ENCODE data around the gene MPC2. TPM values are rescaled to one million over a fixed set of nuclear protein-coding genes. Genes with fewer than 3 reads are reported as not detected.

Gene MPC2
- 10 to 100 TPM; 66.1 to 68.8 TPM for total RNA-seq

DNA sequence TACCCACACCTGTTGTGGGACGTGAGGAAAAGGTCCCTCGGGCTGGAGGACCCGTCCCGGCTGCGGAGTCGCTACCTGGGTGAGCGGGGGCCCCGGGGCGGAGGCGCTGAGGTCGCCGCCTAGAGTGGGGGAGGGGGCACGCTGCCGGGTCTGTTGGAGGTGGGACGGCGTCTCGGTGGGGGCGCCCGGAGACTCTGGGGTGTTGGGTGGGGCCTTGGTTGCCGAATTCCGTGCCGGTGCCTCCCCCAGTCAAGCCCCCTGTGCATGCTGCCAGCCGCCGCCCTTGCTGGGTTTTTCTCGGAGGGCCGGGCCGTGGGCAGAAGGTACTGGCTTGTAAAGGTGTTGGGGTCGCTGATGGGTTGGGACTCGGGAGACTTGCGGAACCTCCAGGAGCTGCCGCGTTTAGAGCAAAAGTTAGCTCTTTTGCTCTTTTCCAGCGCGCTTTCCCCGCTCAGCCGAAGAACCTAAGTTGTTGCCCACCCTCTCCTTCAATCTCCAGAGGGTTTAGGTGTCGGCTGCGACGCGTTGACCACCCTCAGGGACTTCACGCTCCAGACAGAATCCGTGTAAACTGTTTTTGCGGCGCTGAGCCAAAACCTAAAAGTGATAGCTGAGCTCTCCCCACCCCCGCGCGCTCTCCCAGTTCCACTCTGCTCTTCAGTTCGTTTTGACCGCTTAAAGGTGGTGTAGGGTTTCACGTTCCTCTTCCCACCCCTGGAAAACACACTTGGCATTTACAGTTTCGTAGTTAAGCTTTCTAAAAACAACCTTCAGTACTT, at the start of gene MPC2:
TSS of gene MPC2 (minus strand) at position 143 of the 779 bp plus-strand sequence. CDS start 1,231 bp downstream, outside the sequence.
- Mint-ChIP-seq H3K27me3 (ENCODE audit: low read depth) (no peaks in the 10 kb centered on the region), H3K36me3 (ENCODE audit: low read depth) (peaks cover 2% of the 10 kb centered on the region), H3K27ac (peak within 1 kb of the TSS; percentile 95), H3K4me1 (ENCODE audit: low read depth) (peaks cover 35% of the 10 kb centered on the region), H3K9me3 (ENCODE audit: insufficient read depth) (no peaks in the 10 kb centered on the region), H3K4me3 (peak within 1 kb of the TSS; percentile 84)
- DNase-seq, result peak; percentile 79
- CTCF ChIA-PET, result interaction anchor here (1.0 to 4.6 kb wide), 6 partner anchors 9 to 337 kb away, joined by 3 to 33 read pairs (median 4); no protein-coding TSS in a partner anchor
- peak; percentile 17 for ATAC-seq
- POLR2A ChIA-PET, result interaction anchor here (0.6 to 3.2 kb wide), 12 partner anchors 10 to 1431 kb away, joined by 3 to 15 read pairs (median 4); partner anchors contain the start of genes BLZF1 and SFT2D2

DNA sequence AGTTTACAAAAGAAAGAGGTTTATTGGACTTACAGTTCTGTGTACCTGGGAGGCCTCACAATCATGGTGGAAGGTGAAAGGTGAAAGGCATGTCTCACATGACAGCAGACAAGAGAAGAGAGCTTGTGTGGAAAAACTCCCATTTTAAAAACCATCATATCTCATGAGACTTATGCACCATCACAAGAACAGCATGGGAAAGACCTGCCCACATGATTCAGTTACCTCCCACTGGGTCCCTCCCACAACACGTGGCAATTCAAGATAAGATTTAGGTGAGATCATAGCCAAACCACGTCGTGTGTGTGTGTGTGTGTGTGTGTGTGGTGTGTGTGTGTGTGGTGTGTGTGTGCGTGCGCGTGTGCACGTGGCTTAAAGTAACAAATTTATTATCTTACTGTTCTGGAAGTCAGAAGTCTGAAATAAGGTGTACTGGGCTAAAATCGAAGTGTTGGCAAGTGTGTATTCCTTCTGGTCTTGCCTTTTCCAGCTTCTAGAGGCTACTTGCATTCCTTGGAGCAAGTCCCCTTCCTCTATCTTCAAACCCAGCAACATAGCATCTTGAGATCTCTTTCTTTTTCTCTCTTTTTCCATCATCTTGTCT, 48.1 kb upstream of the MPC2 start:
- no peaks in the 10 kb centered on the region for H3K27me3 Mint-ChIP-seq (ENCODE audit: low read depth)
- no peak for DNase-seq
- no peak overlapping the region for H3K4me3 Mint-ChIP-seq
- CTCF ChIA-PET, result no interaction called here
- H3K4me1 Mint-ChIP-seq (ENCODE audit: low read depth), result peaks cover 4% of the 10 kb centered on the region
- H3K9me3 Mint-ChIP-seq (ENCODE audit: insufficient read depth), result no peaks in the 10 kb centered on the region
- POLR2A ChIA-PET, result no interaction called here
- H3K36me3 Mint-ChIP-seq (ENCODE audit: low read depth), result peaks cover 21% of the 10 kb centered on the region
- no peak overlapping the region for H3K27ac Mint-ChIP-seq
- no peak for ATAC-seq

DNA sequence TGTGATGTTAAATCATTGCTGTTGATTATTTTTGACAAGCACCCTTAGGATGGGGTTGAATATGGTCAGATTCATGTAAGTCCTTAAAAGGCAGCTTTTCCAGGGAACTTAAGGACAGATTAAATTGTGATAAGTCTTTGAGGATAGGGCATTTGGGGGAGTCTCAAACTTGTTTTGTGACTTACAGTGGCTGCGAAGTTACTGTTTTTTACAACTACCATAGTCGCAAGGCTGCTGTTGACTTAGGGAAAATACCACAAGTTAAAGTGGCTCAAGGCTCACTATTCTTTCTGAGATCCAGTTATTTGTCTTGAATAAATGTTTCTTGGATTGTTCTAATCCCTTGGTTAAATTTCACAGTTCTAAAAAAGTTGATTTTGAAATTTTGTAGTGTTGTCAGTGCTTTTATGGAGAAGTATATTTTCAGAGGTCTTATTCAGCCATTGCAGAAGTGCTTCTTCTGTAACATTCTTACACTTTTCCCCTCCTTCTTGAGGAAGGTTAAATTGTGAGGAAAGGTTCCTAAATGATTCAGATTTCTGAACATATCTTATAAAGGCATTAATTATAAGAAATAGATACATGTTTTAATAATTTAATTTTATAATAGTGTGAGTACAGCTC, 47.0 kb upstream of the MPC2 start:
- no peak overlapping the region for H3K27ac Mint-ChIP-seq
- POLR2A ChIA-PET, result no interaction called here
- no peak overlapping the region for H3K4me3 Mint-ChIP-seq
- no peaks in the 10 kb centered on the region for H3K9me3 Mint-ChIP-seq (ENCODE audit: insufficient read depth)
- CTCF ChIA-PET, result no interaction called here
- H3K27me3 Mint-ChIP-seq (ENCODE audit: low read depth), result no peaks in the 10 kb centered on the region
- H3K36me3 Mint-ChIP-seq (ENCODE audit: low read depth), result peaks cover 26% of the 10 kb centered on the region
- ATAC-seq, result no peak
- H3K4me1 Mint-ChIP-seq (ENCODE audit: low read depth), result peaks cover 4% of the 10 kb centered on the region
- no peak for DNase-seq

DNA sequence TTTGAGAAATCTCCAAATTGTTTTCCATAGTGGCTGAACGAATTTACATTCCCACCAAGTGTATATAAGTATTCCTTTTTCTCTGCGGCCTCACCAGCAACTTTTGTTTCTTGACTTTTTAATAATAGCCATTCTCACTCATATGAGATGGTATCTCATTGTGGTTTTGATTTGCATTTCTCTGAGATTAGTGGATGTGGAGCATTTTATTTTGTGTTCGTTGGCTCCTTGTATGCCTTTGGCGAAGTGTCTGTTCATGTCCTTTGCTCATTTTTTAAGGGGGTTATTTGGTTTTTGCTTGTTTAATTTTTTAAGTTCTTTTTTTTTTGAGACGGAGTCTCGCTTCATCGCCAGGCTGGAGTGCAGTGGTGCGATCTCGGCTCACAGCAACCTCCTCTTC, 45.1 kb upstream of the MPC2 start:
- Mint-ChIP-seq H3K36me3 (ENCODE audit: low read depth) (peaks cover 34% of the 10 kb centered on the region), H3K27me3 (ENCODE audit: low read depth) (no peaks in the 10 kb centered on the region), H3K27ac (no peak overlapping the region), H3K9me3 (ENCODE audit: insufficient read depth) (peaks cover 10% of the 10 kb centered on the region), H3K4me1 (ENCODE audit: low read depth) (peaks cover 6% of the 10 kb centered on the region), H3K4me3 (no peak overlapping the region)
- ChIA-PET POLR2A (no interaction called here), CTCF (interaction anchor here (1.3 kb wide), 1 partner anchor 46 kb away, joined by 3 read pairs; the partner anchor contains the start of gene DCAF6)
- DNase-seq, result no peak
- no peak for ATAC-seq

DNA sequence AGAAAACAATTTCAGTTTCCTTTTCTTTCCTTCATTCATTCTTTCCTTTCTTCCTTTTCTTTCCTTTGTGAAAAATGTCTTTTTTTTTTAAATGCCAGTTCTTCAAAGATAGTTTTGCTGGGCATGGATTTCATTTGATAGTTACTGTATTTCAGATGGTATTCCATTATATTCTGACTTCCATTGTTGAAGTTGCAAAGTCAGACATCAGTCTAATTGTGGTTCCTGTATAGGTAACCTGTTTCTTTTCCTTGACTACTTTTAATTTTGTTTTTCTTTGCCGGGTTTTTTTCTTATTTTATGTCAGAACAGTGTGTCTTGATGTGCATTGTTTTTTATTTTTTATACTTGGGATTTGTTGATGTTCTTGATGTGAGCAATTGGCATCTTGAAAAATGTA, 40.4 kb upstream of the MPC2 start:
- Mint-ChIP-seq H3K9me3 (ENCODE audit: insufficient read depth) (peaks cover 10% of the 10 kb centered on the region), H3K4me1 (ENCODE audit: low read depth) (peaks cover 6% of the 10 kb centered on the region), H3K4me3 (no peak overlapping the region), H3K27me3 (ENCODE audit: low read depth) (no peaks in the 10 kb centered on the region), H3K36me3 (ENCODE audit: low read depth) (peaks cover 49% of the 10 kb centered on the region), H3K27ac (no peak overlapping the region)
- POLR2A ChIA-PET, result no interaction called here
- CTCF ChIA-PET, result interaction anchor here (1.4 kb wide), 1 partner anchor 105 kb away, joined by 4 read pairs; no protein-coding TSS in a partner anchor
- DNase-seq (no peak), ATAC-seq (no peak)

DNA sequence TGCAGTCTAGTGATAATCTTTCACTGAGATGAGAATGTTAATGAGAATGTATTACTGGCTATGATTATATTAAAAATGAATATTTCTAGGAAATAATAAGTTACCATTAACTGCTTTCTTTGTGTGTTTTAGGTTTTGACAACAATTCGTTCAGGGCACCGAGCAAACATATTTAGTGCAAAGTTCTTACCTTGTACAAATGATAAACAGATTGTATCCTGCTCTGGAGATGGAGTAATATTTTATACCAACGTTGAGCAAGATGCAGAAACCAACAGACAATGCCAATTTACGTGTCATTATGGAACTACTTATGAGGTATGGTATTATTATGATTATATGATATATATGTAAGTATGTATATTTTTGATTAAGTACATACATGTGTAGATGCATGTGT, 37.8 kb upstream of the MPC2 start:
- ATAC-seq, result no peak
- ChIA-PET CTCF (no interaction called here), POLR2A (no interaction called here)
- no peak overlapping the region for H3K4me3 Mint-ChIP-seq
- no peak for DNase-seq
- peaks cover 35% of the 10 kb centered on the region for H3K36me3 Mint-ChIP-seq (ENCODE audit: low read depth)
- no peaks in the 10 kb centered on the region for H3K27me3 Mint-ChIP-seq (ENCODE audit: low read depth)
- peaks cover 2% of the 10 kb centered on the region for H3K4me1 Mint-ChIP-seq (ENCODE audit: low read depth)
- H3K9me3 Mint-ChIP-seq (ENCODE audit: insufficient read depth), result peaks cover 10% of the 10 kb centered on the region
- H3K27ac Mint-ChIP-seq, result no peak overlapping the region

DNA sequence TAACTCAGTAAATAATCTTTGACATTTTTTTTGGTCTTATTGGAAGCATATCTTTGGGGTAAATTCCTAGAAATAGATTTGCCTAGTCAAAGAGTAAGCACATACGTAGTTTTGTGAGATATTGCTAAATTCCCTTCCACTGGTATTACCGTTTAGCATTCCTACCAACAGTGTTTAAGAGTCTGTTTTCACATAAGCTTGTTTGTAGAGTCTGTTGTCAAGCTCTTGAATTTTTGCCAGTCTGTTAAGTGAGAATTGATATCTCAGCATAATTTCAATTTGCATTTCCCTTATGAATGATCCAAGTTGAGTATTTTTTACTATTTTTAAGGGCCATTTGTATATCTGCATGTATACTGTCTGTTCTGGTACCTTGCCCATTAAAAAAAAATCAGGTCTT, 37.0 kb upstream of the MPC2 start:
- H3K27me3 Mint-ChIP-seq (ENCODE audit: low read depth), result no peaks in the 10 kb centered on the region
- ChIA-PET POLR2A (no interaction called here), CTCF (no interaction called here)
- H3K36me3 Mint-ChIP-seq (ENCODE audit: low read depth), result peaks cover 30% of the 10 kb centered on the region
- peaks cover 2% of the 10 kb centered on the region for H3K4me1 Mint-ChIP-seq (ENCODE audit: low read depth)
- ATAC-seq, result no peak
- H3K9me3 Mint-ChIP-seq (ENCODE audit: insufficient read depth), result peaks cover 10% of the 10 kb centered on the region
- H3K27ac Mint-ChIP-seq, result no peak overlapping the region
- H3K4me3 Mint-ChIP-seq, result no peak overlapping the region
- no peak for DNase-seq

DNA sequence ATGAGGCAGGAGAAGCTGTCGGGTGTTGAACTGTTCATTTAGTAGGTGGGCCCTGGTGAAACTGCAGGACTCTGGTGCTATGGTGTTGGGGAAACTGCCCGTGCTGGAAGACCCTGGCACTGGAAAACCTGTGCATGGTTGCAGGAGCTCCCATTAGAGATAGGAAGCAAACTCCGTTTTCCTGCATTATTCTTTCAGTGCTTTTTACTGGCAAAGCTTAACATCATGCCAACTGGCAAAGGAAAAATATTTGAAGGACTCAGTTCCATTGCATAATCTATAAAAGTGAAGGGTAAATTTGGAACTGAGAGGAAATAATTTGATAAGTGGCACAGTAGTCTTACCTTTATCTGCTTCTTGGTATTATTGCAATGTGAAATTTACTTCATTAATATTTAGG, 31.7 kb upstream of the MPC2 start:
- DNase-seq (no peak), ATAC-seq (no peak)
- Mint-ChIP-seq H3K36me3 (ENCODE audit: low read depth) (peaks cover 14% of the 10 kb centered on the region), H3K4me1 (ENCODE audit: low read depth) (no peaks in the 10 kb centered on the region), H3K27ac (no peak overlapping the region), H3K27me3 (ENCODE audit: low read depth) (no peaks in the 10 kb centered on the region), H3K4me3 (no peak overlapping the region), H3K9me3 (ENCODE audit: insufficient read depth) (no peaks in the 10 kb centered on the region)
- ChIA-PET CTCF (interaction anchor here (1.5 kb wide), 1 partner anchor 114 kb away, joined by 4 read pairs; no protein-coding TSS in a partner anchor), POLR2A (interaction anchor here (2.1 kb wide), 1 partner anchor 32 kb away, joined by 12 read pairs; the partner anchor contains the start of genes DCAF6 and MPC2)

DNA sequence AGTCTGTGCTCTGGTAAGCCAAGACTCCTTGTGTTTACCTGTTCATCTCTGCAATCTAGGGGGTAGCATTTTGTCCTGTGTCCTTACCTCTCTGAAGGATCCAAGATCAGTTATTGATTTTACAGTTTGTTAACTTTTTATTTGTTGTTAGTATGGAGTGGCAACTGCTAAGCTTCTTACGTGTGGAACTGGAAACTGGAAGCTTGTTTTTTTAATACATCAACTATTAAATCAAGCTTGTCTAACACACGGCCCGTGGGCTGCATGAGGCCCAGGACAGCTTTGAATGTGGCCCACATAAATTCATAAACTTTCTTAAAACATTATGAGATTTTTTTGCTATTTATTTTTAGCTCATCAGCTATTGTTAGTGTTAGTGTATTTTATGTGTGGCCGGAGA, 29.2 kb upstream of the MPC2 start:
- Mint-ChIP-seq H3K27ac (no peak overlapping the region), H3K9me3 (ENCODE audit: insufficient read depth) (no peaks in the 10 kb centered on the region), H3K4me3 (no peak overlapping the region), H3K36me3 (ENCODE audit: low read depth) (peaks cover 14% of the 10 kb centered on the region), H3K27me3 (ENCODE audit: low read depth) (no peaks in the 10 kb centered on the region), H3K4me1 (ENCODE audit: low read depth) (no peaks in the 10 kb centered on the region)
- CTCF ChIA-PET, result no interaction called here
- DNase-seq (no peak), ATAC-seq (no peak)
- POLR2A ChIA-PET, result no interaction called here

DNA sequence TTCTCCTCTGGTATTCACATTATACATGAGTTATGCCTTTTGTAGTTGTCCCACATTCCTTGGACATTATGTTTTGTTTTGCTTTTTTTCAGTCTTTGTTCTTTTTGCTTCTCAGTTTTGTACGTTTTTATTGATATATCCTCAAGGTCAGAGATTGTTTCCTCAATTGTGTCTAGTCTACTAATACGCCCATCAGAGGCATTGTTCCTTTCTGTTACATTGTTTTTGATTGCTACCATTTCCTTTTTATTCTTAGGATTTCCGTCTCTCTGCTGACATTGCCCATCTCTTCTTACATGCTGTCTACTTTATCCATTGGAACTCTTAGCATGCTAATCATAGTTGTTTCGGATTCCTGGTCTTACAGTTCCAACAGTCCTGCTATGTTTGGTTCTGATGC, 27.8 kb upstream of the MPC2 start:
- no peak for ATAC-seq
- no peaks in the 10 kb centered on the region for H3K27me3 Mint-ChIP-seq (ENCODE audit: low read depth)
- POLR2A ChIA-PET, result no interaction called here
- no peak overlapping the region for H3K4me3 Mint-ChIP-seq
- DNase-seq, result no peak
- no peaks in the 10 kb centered on the region for H3K4me1 Mint-ChIP-seq (ENCODE audit: low read depth)
- peaks cover 16% of the 10 kb centered on the region for H3K36me3 Mint-ChIP-seq (ENCODE audit: low read depth)
- H3K9me3 Mint-ChIP-seq (ENCODE audit: insufficient read depth), result no peaks in the 10 kb centered on the region
- CTCF ChIA-PET, result no interaction called here
- no peak overlapping the region for H3K27ac Mint-ChIP-seq

DNA sequence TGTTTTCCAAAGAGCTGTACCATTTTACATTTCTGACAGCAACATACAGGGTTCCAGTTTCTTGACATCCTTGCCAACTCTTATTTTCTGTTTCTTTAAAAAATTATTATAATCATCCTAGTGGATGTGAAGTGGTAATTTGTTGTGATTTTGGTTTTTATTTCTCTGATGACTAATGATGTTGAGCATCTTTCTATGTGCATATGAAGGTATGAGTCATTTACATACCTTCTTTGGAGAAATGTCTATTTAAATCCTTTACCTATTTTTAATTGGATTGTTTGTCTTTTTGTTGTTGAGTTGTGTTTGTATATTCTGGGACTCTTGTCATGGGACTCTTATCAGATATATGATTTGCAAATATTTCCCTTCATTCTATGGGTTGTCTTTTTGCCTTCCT, 20.8 kb upstream of the MPC2 start:
- Mint-ChIP-seq H3K4me1 (ENCODE audit: low read depth) (peaks cover 2% of the 10 kb centered on the region), H3K36me3 (ENCODE audit: low read depth) (peaks cover 21% of the 10 kb centered on the region), H3K27ac (no peak overlapping the region), H3K4me3 (no peak overlapping the region), H3K9me3 (ENCODE audit: insufficient read depth) (no peaks in the 10 kb centered on the region), H3K27me3 (ENCODE audit: low read depth) (no peaks in the 10 kb centered on the region)
- DNase-seq (no peak), ATAC-seq (no peak)
- CTCF ChIA-PET, result no interaction called here
- POLR2A ChIA-PET, result no interaction called here

DNA sequence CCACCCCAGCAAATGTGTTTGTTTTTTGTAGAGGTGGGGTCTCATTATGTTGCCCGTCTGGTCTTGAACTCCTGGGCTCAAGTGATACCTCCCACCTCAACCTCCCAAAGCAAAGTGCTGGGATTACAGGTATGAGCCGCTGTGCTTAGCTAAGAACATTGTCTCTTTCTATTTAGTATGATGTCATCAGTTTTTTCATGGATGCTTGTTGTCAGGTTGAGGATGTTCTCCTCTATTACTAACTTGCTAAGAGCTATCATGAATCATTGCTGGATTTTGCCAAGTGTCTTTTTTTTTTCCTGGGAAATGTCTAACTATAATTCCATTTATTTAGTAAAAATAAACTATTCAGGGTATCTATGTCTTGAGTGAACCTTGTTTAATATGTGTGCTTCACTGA, 19.0 kb upstream of the MPC2 start:
- Mint-ChIP-seq H3K9me3 (ENCODE audit: insufficient read depth) (no peaks in the 10 kb centered on the region), H3K27ac (no peak overlapping the region)
- POLR2A ChIA-PET, result no interaction called here

More for the DNA sequence above, 19.0 kb upstream of the MPC2 start:
- Mint-ChIP-seq H3K4me1 (ENCODE audit: low read depth) (peaks cover 2% of the 10 kb centered on the region), H3K4me3 (no peak overlapping the region), H3K27me3 (ENCODE audit: low read depth) (no peaks in the 10 kb centered on the region), H3K36me3 (ENCODE audit: low read depth) (peaks cover 23% of the 10 kb centered on the region)
- CTCF ChIA-PET, result no interaction called here
- no peak for DNase-seq
- no peak for ATAC-seq
